Measurements from ENCODE around the gene MAPK6. TPM values are rescaled to one million over a fixed set of nuclear protein-coding genes. Genes with fewer than 3 reads are reported as not detected.
A peak's percentile ranks its signal among the peaks of the same experiment; 100 is the strongest.
"Not testable (repeated sequence)": the region's sequence is repeated elsewhere in the genome, so short reads cannot be mapped to it uniquely, and the experiment has no call there.

The MAPK6 gene
- total RNA-seq, 1 experiment from 2014 or later: 83.2 TPM

DNA sequence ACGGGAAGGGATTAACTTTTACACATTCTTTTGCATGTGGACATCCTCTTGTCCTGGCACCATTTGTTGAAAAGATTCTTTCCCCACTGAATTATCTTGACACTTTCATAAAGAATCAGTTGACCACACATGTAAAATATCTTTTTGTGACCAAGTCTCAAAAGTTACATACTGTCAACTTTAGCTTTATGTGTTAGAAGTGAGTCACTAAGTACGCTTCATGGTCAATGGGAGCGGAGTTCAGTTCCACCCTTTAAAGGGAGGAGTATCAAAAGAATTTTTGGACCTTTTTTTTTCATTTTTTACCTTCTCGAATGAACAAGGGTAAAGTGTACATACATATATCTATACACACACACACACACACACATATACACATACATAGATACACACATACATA is 35.4 kb downstream of the MAPK6 start:
- Mint-ChIP-seq H3K36me3 (peaks cover 50% of the 10 kb centered on the region), H3K4me3 (no peak overlapping the region), H3K4me1 (0 out of 2 replicates have a peak, but pooled peaks cover 2% of the 10 kb centered on the region), H3K27me3 (ENCODE audit: low read depth) (no peaks in the 10 kb centered on the region), H3K9me3 (peaks cover 8% of the 10 kb centered on the region), H3K27ac (no peak overlapping the region)
- TF ChIP-seq ELF4 (CRISPR knock-in tag; IDR thresholded peaks at IDR 0.05; ENCODE audit: low read depth): no peak
- TF ChIP-seq, protein P1, sequence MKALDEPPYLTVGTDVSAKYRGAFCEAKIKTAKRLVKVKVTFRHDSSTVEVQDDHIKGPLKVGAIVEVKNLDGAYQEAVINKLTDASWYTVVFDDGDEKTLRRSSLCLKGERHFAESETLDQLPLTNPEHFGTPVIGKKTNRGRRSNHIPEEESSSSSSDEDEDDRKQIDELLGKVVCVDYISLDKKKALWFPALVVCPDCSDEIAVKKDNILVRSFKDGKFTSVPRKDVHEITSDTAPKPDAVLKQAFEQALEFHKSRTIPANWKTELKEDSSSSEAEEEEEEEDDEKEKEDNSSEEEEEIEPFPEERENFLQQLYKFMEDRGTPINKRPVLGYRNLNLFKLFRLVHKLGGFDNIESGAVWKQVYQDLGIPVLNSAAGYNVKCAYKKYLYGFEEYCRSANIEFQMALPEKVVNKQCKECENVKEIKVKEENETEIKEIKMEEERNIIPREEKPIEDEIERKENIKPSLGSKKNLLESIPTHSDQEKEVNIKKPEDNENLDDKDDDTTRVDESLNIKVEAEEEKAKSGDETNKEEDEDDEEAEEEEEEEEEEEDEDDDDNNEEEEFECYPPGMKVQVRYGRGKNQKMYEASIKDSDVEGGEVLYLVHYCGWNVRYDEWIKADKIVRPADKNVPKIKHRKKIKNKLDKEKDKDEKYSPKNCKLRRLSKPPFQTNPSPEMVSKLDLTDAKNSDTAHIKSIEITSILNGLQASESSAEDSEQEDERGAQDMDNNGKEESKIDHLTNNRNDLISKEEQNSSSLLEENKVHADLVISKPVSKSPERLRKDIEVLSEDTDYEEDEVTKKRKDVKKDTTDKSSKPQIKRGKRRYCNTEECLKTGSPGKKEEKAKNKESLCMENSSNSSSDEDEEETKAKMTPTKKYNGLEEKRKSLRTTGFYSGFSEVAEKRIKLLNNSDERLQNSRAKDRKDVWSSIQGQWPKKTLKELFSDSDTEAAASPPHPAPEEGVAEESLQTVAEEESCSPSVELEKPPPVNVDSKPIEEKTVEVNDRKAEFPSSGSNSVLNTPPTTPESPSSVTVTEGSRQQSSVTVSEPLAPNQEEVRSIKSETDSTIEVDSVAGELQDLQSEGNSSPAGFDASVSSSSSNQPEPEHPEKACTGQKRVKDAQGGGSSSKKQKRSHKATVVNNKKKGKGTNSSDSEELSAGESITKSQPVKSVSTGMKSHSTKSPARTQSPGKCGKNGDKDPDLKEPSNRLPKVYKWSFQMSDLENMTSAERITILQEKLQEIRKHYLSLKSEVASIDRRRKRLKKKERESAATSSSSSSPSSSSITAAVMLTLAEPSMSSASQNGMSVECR (CRISPR knock-in tag; IDR thresholded peaks at IDR 0.05; ENCODE audit: borderline replicate concordance): no peak
- no peak for TF ChIP-seq NR2C2 (CRISPR knock-in tag; IDR thresholded peaks at IDR 0.05)
- TF ChIP-seq FOXJ3 (CRISPR knock-in tag; IDR thresholded peaks at IDR 0.05; ENCODE audit: borderline replicate concordance): no peak
- TF ChIP-seq TCF7 (CRISPR knock-in tag; IDR thresholded peaks at IDR 0.05; ENCODE audit: low read depth): no peak
- TF ChIP-seq, protein P2, sequence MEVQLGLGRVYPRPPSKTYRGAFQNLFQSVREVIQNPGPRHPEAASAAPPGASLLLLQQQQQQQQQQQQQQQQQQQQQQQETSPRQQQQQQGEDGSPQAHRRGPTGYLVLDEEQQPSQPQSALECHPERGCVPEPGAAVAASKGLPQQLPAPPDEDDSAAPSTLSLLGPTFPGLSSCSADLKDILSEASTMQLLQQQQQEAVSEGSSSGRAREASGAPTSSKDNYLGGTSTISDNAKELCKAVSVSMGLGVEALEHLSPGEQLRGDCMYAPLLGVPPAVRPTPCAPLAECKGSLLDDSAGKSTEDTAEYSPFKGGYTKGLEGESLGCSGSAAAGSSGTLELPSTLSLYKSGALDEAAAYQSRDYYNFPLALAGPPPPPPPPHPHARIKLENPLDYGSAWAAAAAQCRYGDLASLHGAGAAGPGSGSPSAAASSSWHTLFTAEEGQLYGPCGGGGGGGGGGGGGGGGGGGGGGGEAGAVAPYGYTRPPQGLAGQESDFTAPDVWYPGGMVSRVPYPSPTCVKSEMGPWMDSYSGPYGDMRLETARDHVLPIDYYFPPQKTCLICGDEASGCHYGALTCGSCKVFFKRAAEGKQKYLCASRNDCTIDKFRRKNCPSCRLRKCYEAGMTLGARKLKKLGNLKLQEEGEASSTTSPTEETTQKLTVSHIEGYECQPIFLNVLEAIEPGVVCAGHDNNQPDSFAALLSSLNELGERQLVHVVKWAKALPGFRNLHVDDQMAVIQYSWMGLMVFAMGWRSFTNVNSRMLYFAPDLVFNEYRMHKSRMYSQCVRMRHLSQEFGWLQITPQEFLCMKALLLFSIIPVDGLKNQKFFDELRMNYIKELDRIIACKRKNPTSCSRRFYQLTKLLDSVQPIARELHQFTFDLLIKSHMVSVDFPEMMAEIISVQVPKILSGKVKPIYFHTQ (CRISPR knock-in tag; IDR thresholded peaks at IDR 0.05): no peak
- TF ChIP-seq, protein P3, sequence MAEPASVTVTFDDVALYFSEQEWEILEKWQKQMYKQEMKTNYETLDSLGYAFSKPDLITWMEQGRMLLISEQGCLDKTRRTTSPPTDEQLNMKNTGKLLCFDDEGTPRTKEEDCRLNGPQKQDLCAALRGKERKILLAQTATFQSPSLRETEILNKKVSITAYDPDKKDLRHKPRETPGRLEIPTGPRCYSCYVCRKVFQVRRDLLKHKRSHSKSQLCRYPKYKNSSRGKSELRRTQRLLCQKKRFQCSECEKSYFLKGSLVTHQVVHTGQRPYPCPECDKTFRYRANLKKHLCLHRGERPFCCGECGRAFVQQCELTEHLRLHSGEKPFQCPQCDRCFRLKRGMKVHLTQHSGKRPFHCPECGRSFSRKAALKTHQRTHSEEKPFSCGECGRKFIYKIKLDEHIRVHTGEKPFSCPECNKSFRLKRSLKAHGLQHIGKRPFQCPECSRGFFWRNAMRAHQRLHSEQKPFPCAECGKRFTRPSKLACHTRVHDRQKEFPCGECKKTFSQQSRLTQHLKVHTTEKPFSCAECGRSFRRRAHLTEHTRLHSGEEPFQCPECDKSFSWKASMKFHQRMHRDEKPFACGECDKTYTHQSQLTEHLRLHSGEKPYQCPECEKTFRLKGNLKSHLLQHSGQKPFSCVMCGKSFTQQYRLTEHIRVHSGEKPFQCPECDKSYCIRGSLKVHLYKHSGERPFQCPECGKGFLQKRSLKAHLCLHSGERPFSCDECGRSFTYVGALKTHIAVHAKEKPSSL (CRISPR knock-in tag; conservative IDR thresholded peaks at IDR 0.05): no peak
- TF ChIP-seq, protein P4, sequence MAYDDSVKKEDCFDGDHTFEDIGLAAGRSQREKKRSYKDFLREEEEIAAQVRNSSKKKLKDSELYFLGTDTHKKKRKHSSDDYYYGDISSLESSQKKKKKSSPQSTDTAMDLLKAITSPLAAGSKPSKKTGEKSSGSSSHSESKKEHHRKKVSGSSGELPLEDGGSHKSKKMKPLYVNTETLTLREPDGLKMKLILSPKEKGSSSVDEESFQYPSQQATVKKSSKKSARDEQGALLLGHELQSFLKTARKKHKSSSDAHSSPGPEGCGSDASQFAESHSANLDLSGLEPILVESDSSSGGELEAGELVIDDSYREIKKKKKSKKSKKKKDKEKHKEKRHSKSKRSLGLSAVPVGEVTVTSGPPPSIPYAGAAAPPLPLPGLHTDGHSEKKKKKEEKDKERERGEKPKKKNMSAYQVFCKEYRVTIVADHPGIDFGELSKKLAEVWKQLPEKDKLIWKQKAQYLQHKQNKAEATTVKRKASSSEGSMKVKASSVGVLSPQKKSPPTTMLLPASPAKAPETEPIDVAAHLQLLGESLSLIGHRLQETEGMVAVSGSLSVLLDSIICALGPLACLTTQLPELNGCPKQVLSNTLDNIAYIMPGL (CRISPR knock-in tag; IDR thresholded peaks at IDR 0.05): no peak
- TF ChIP-seq, protein P5, sequence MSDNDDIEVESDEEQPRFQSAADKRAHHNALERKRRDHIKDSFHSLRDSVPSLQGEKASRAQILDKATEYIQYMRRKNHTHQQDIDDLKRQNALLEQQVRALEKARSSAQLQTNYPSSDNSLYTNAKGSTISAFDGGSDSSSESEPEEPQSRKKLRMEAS (CRISPR knock-in tag; IDR thresholded peaks at IDR 0.05): no peak
- no peak for TF ChIP-seq CREM (CRISPR knock-in tag; IDR thresholded peaks at IDR 0.05)
- POLR2A ChIA-PET: no interaction called here
- CTCF ChIA-PET: no interaction called here
- no peak for ATAC-seq
- DNase-seq (ENCODE audit: low spot score): no peak

DNA sequence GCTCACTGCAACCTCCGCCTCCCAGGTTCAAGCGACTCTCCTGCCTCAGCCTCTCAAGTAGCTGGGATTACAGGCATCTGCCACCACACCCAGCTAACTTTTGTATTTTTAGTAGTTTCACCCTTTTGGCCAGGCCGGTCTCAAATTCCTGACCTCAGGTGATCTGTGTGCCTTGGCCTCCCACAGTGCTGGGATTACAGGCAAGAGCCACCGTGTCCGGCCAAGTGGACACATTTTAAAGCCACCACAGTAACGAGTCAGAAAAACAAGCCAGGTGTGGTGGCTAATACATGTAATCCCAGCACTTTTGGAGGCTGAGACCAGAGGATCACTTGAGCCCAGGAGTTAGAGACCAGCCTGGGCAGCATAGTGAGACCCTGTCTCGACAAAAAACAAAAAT is 35.8 kb downstream of the MAPK6 start:
- ATAC-seq; H3K27ac Mint-ChIP-seq; H3K27me3 Mint-ChIP-seq (ENCODE audit: low read depth); POLR2A ChIA-PET; H3K9me3 Mint-ChIP-seq; CTCF ChIA-PET; H3K4me3 Mint-ChIP-seq; DNase-seq (ENCODE audit: low spot score); H3K4me1 Mint-ChIP-seq: not testable (repeated sequence)
- H3K36me3 Mint-ChIP-seq: peaks cover 51% of the 10 kb centered on the region
- TF ChIP-seq ZNF121 (CRISPR knock-in tag; IDR thresholded peaks at IDR 0.05): peak; percentile 44; the same call in 1 of the 2 replicates

Measured in WTC11 (cell line).